ENCODE data around the gene ZFAND3. TPM values are rescaled to one million over a fixed set of nuclear protein-coding genes. Genes with fewer than 3 reads are reported as not detected.

Gene ZFAND3
- total and polyA plus RNA-seq, 2 donors (not counting 3 experiments of a cell fraction or from before 2014, with no cell fraction given): 15.4 to 54.2 TPM

DNA sequence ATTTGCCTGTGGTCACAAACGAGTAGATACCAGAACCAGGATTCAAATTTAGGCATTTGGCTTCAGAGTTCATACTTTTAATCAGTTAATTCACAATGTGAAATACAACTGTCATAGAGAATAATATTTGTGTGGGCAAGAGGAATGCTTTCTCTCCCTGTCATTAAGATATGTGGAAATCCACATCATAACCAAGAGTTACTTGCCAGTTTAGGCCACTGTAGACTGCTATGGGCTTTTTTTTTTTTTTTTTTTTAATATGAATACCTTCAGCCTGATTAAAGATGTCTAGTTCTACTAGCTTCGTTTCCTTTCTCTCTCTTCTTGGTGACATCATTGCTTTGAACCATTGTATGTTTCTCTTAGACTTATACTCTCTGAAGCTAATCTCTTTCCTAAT lies 244.9 kb downstream of the ZFAND3 start:
- Histone ChIP-seq H3K4me1 (ENCODE audit: control insufficient read depth, extremely low read depth, insufficient read depth, low read length) (no peaks in the 10 kb centered on the region), H3K9ac (replicated peaks; ENCODE audit: extremely low read depth, insufficient read depth, low read length) (no peak overlapping the region), H3K36me3 (ENCODE audit: control insufficient read depth in 2 of 2, extremely low read depth in 1 of 2, insufficient read depth in 2 of 2, low read length in 2 of 2) (peaks cover 7% of the 10 kb centered on the region in 2 experiments), H3K9me1 (replicated peaks; ENCODE audit: control insufficient read depth, extremely low read depth, insufficient read depth, low read length) (no peaks in the 10 kb centered on the region), H2AFZ (ENCODE audit: low read depth, low read length) (no peak overlapping the region), H3K27me3 (ENCODE audit: control insufficient read depth in 2 of 2, insufficient read depth in 2 of 2, low read length in 2 of 2) (no peaks in the 10 kb centered on the region), H4K20me1 (replicated peaks; ENCODE audit: control insufficient read depth, extremely low read depth, insufficient read depth, low read length) (no peaks in the 10 kb centered on the region), H3K27ac (ENCODE audit: insufficient read depth, low read depth, low read length) (no peak overlapping the region), H3K4me2 (ENCODE audit: insufficient read depth, low read length) (no peak overlapping the region), H3K9me3 (replicated peaks; ENCODE audit: control insufficient read depth, insufficient read depth, low read length) (no peaks in the 10 kb centered on the region), H3K79me2 (ENCODE audit: control insufficient read depth, insufficient read depth, low read length) (peaks cover 5% of the 10 kb centered on the region), H3K4me3 (replicated peaks in 1 of 3; ENCODE audit: insufficient read depth in 1 of 3, low read depth in 1 of 3, low read length in 3 of 3) (no peak overlapping the region)
- dilution Hi-C loops (cut with MboI; ENCODE audit: extremely low pct_ligation_motif_present, low sequenced_read_pairs) (no loop called here), intact Hi-C loops (cut with micrococcal nuclease) (no loop called here)
- TF ChIP-seq, protein P1, sequence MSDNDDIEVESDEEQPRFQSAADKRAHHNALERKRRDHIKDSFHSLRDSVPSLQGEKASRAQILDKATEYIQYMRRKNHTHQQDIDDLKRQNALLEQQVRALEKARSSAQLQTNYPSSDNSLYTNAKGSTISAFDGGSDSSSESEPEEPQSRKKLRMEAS (IDR thresholded peaks at IDR 0.05; ENCODE audit: insufficient read depth, insufficient read length): no peak
- no peak for TF ChIP-seq POLR2AphosphoS5 (IDR thresholded peaks at IDR 0.05; ENCODE audit: insufficient read depth, low read depth, low read length)
- TF ChIP-seq, protein P2, sequence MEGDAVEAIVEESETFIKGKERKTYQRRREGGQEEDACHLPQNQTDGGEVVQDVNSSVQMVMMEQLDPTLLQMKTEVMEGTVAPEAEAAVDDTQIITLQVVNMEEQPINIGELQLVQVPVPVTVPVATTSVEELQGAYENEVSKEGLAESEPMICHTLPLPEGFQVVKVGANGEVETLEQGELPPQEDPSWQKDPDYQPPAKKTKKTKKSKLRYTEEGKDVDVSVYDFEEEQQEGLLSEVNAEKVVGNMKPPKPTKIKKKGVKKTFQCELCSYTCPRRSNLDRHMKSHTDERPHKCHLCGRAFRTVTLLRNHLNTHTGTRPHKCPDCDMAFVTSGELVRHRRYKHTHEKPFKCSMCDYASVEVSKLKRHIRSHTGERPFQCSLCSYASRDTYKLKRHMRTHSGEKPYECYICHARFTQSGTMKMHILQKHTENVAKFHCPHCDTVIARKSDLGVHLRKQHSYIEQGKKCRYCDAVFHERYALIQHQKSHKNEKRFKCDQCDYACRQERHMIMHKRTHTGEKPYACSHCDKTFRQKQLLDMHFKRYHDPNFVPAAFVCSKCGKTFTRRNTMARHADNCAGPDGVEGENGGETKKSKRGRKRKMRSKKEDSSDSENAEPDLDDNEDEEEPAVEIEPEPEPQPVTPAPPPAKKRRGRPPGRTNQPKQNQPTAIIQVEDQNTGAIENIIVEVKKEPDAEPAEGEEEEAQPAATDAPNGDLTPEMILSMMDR (IDR thresholded peaks at IDR 0.05; ENCODE audit: extremely low read depth in 1 of 2, insufficient read depth in 1 of 2, low read depth in 1 of 2, low read length in 2 of 2): no peak
- no peak for TF ChIP-seq GATA2 (IDR thresholded peaks at IDR 0.05; ENCODE audit: insufficient read depth, insufficient read length, low read depth, low read length)
- no peak for TF ChIP-seq EZH2 (IDR thresholded peaks at IDR 0.05; ENCODE audit: borderline replicate concordance, low read depth, low read length, severe bottlenecking)
- no peak for TF ChIP-seq POLR2A (IDR thresholded peaks at IDR 0.05; ENCODE audit: low read depth, low read length)
- no peak for TF ChIP-seq JUN (IDR thresholded peaks at IDR 0.05; ENCODE audit: borderline replicate concordance, insufficient read depth, insufficient read length, low read depth)
- TF ChIP-seq FOS (IDR thresholded peaks at IDR 0.05; ENCODE audit: borderline replicate concordance, insufficient read depth, low read length): no peak
- no peak for TF ChIP-seq MYC (IDR thresholded peaks at IDR 0.05; ENCODE audit: low read depth, low read length)
- POLR2A ChIA-PET: no interaction called here
- no TSS peak for BruUV-seq (replicated peaks)
- DNase-seq (ENCODE audit: low read depth, low spot score): no peak
- FAIRE-seq: no peak
- CTCF ChIA-PET: interaction anchor here (0.7 kb wide), 1 partner anchor 359 kb away, joined by 3 read pairs; no protein-coding TSS in a partner anchor
